SK-N-SH (cell line): ENCODE results near the gene CCNF. TPM values are rescaled to one million over a fixed set of nuclear protein-coding genes. Genes with fewer than 3 reads are reported as not detected.
A peak's percentile ranks its signal among the peaks of the same experiment; 100 is the strongest.

Source experiments
- CTCF ChIA-PET: fragments of 300-600, 350-600 bp; formaldehyde crosslinking; extraction: SDS; loops from one replicate; lab custom pipeline; 2021; lab: Yijun Ruan, JAX
- POLR2A ChIA-PET: fragments of 350-600 bp; sonication (Branson Sonifier 250); formaldehyde crosslinking; extraction: SDS; loops from one replicate; lab custom pipeline; 2020; ENCODE audit warnings: antibody characterized with exemption, inconsistent platforms; lab: Yijun Ruan, JAX
- DNase-seq: peaks from one replicate; pipeline ENCODE4 v3.0.0; 2012
- H2AFZ ChIP-seq: fragments of 200-600 bp; sonication (generic); 2 replicates; pipeline ENCODE4 v1.8.1; 2016; ENCODE audit warnings: antibody characterized with exemption, mild to moderate bottlenecking, low read depth
- H3F3A ChIP-seq: fragments of 200-600 bp; sonication (generic); replicated peaks from 2 replicates; pipeline ENCODE3; 2016; ENCODE audit warnings: antibody characterized with exemption, mild to moderate bottlenecking; ENCODE audit not compliant: insufficient read depth
- H3K27ac ChIP-seq, 2 experiments: fragments of 200-500 bp in 1 of 2; fragments of 200-600 bp in 1 of 2; sonication (Bioruptor generic) in 1 of 2; sonication (generic), shearing (Covaris generic) in 1 of 2; 2 replicates each; pipeline versions ENCODE4 v1.5.1 to v1.6.1; 2014 to 2016; ENCODE audit warnings: low read depth in 2 of 2, inconsistent platforms in 1 of 2, low read length in 1 of 2, mild to moderate bottlenecking in 1 of 2, mixed read lengths in 1 of 2
- H3K27me3 ChIP-seq: fragments of 200-600 bp; sonication (generic), shearing (Covaris generic); 2 replicates; pipeline ENCODE4 v1.6.1; 2016; ENCODE audit warnings: mixed run types; ENCODE audit not compliant: insufficient read depth
- H3K36me3 ChIP-seq, 2 experiments: fragments of 200-500 bp in 1 of 2; fragments of 200-600 bp in 1 of 2; sonication (Bioruptor generic) in 1 of 2; sonication (generic) in 1 of 2; replicated peaks in 1 of 2; 2 replicates each; pipeline versions ENCODE3 to v1.5.1; 2014 to 2016; ENCODE audit warnings: low read length in 1 of 2, mild to moderate bottlenecking in 1 of 2; ENCODE audit not compliant: insufficient read depth in 2 of 2, control insufficient read depth in 1 of 2
- H3K4me1 ChIP-seq, 2 experiments: fragments of 200-500 bp in 1 of 2; fragments of 200-600 bp in 1 of 2; sonication (Bioruptor generic) in 1 of 2; sonication (generic), shearing (Covaris generic) in 1 of 2; 2 replicates each; pipeline versions ENCODE4 v1.5.1 to v1.6.1; 2014 to 2016; ENCODE audit warnings: low read depth in 1 of 2, low read length in 1 of 2, mixed run types in 1 of 2; ENCODE audit not compliant: insufficient read depth in 2 of 2, control insufficient read depth in 1 of 2
- H3K4me2 ChIP-seq: fragments of 200-600 bp; sonication (generic), shearing (Covaris generic); 2 replicates; pipeline ENCODE4 v1.6.1; 2017; ENCODE audit warnings: mixed run types
- H3K4me3 ChIP-seq, 2 experiments: fragments of 200-500 bp in 1 of 2; fragments of 200-600 bp in 1 of 2; sonication (Bioruptor generic) in 1 of 2; sonication (generic), shearing (Covaris generic) in 1 of 2; 2 replicates each; pipeline versions ENCODE4 v1.5.1 to v1.8.1; 2014 to 2016; ENCODE audit warnings: low read depth in 2 of 2, inconsistent platforms in 1 of 2, low read length in 1 of 2, mild to moderate bottlenecking in 1 of 2, mixed read lengths in 1 of 2, moderate library complexity in 1 of 2
- H3K79me2 ChIP-seq: fragments of 200-600 bp; sonication (generic); 2 replicates; pipeline ENCODE4 v1.8.1; 2017; ENCODE audit warnings: mild to moderate bottlenecking; ENCODE audit not compliant: insufficient read depth
- H3K9ac ChIP-seq: fragments of 200-600 bp; sonication (generic); 2 replicates; pipeline ENCODE4 v1.6.1; 2017; ENCODE audit warnings: mixed run types
- H3K9me2 ChIP-seq: fragments of 200-600 bp; sonication (generic); 2 replicates; pipeline ENCODE4 v1.6.1; 2017; ENCODE audit warnings: mixed run types
- H3K9me3 ChIP-seq: fragments of 200-600 bp; sonication (generic); 2 replicates; pipeline ENCODE4 v1.6.1; 2017; ENCODE audit warnings: mixed run types, mild to moderate bottlenecking, moderate library complexity
- H4K20me1 ChIP-seq: fragments of 200-600 bp; sonication (generic); 2 replicates; pipeline ENCODE4 v1.6.1; 2017; ENCODE audit warnings: mild to moderate bottlenecking, mixed run types; ENCODE audit not compliant: insufficient read depth
- CHD2 ChIP-seq: fragments of 150-350 bp; IDR thresholded peaks from 2 replicates; pipeline ENCODE4 v1.6.1; 2018; ENCODE audit warnings: low read length; ENCODE audit not compliant: partially characterized antibody
- CTCF ChIP-seq: fragments of 200-600 bp; sonication (generic); IDR thresholded peaks from 2 replicates; pipeline ENCODE4 v1.6.1; 2017; ENCODE audit warnings: antibody characterized with exemption, mild to moderate bottlenecking, moderate library complexity
- ELF1 ChIP-seq: IDR thresholded peaks from 2 replicates; pipeline ENCODE4 v1.4.0; 2012
- FOXJ3 ChIP-seq: sonication (generic); formaldehyde crosslinking; IDR thresholded peaks from 2 replicates; pipeline ENCODE4 v1.5.1; 2020; ENCODE audit warnings: mild to moderate bottlenecking, missing genetic modification reagents
- GABPA ChIP-seq: IDR thresholded peaks from 2 replicates; pipeline ENCODE4 v1.4.0; 2012; ENCODE audit warnings: low read depth, mild to moderate bottlenecking
- JUND ChIP-seq: IDR thresholded peaks from 2 replicates; pipeline ENCODE4 v1.4.0; 2012
- MAX ChIP-seq: IDR thresholded peaks from 2 replicates; pipeline ENCODE4 v1.4.0; 2012; ENCODE audit warnings: low read depth
- MEF2A ChIP-seq: IDR thresholded peaks from 2 replicates; pipeline ENCODE4 v1.4.0; 2012; ENCODE audit warnings: low read depth, borderline replicate concordance
- MXI1 ChIP-seq: IDR thresholded peaks from 2 replicates; pipeline ENCODE4 v1.6.1; 2012; ENCODE audit warnings: mild to moderate bottlenecking, low read depth, low read length, improper control_type of control experiment
- NFIC ChIP-seq: IDR thresholded peaks from 2 replicates; pipeline ENCODE4 v1.4.0; 2012; ENCODE audit warnings: borderline replicate concordance
- NRF1 ChIP-seq: IDR thresholded peaks from 2 replicates; pipeline ENCODE4 v1.6.1; 2012; ENCODE audit warnings: low read depth, mild to moderate bottlenecking, low read length
- PBX3 ChIP-seq: IDR thresholded peaks from 2 replicates; pipeline ENCODE4; 2012
- POLR2AphosphoS5 ChIP-seq: IDR thresholded peaks from 2 replicates; pipeline ENCODE4 v1.6.1; 2012; ENCODE audit warnings: low read depth, low read length
- RAD21 ChIP-seq: IDR thresholded peaks from 2 replicates; pipeline ENCODE4 v1.6.1; 2012; ENCODE audit warnings: mild to moderate bottlenecking, low read length
- SIN3A ChIP-seq: IDR thresholded peaks from 2 replicates; pipeline ENCODE4 v1.6.1; 2012; ENCODE audit warnings: low read depth, mild to moderate bottlenecking, low read length, moderate library complexity, borderline replicate concordance
- SMC3 ChIP-seq: IDR thresholded peaks from 2 replicates; pipeline ENCODE4 v1.6.1; 2012; ENCODE audit warnings: low read depth, low read length, improper control_type of control experiment
- TAF1 ChIP-seq: IDR thresholded peaks from 2 replicates; pipeline ENCODE4 v1.6.1; 2012; ENCODE audit warnings: low read depth, mild to moderate bottlenecking, low read length, moderate library complexity, borderline replicate concordance
- TCF12 ChIP-seq: IDR thresholded peaks from 2 replicates; pipeline ENCODE4 v1.4.0; 2012
- WGBS: methylation state at CpG from one replicate; pipeline ENCODE4 v1.1.6; 2017; ENCODE audit warnings: low lambda C conversion rate; 5-methylcytosine and 5-hydroxymethylcytosine counted together
- polyA plus RNA-seq, 3 experiments: library from polyadenylated mRNA; depleted of rRNA; stranded (reverse); fragments of >200 nt; gene quantifications; 2 replicates each; pipeline ENCODE4 v1.2.3, GENCODE V29; 2012

CCNF gene
- polyA plus RNA-seq, 1 of the 3 experiments (the other 2 are of a cell fraction), result 4.6 TPM

- Histone ChIP-seq H3K79me2 (no peaks in the 10 kb centered on the region), H3K36me3 (no peaks in the 10 kb centered on the region), H3K27ac (peak overlapping the region in 1 of 2 experiments; percentile 36; a peak in 1 of 4 replicates), H3K27me3 (peaks cover 12% of the 10 kb centered on the region; the same call in 1 of the 2 replicates), H3K9me3 (no peaks in the 10 kb centered on the region), H3K4me3 (no peak overlapping the region), H3K4me1 (peaks cover 0 to 14% of the 10 kb centered on the region in 2 experiments; a peak in 2 of 4 replicates), H2AFZ (no peak overlapping the region), H3F3A (no peaks in the 10 kb centered on the region), H3K9ac (no peak overlapping the region), H4K20me1 (no peaks in the 10 kb centered on the region), H3K9me2 (no peaks in the 10 kb centered on the region), H3K4me2 (no peak overlapping the region)
- ChIA-PET POLR2A (no interaction called here), CTCF (interaction anchor here (1.2 to 3.6 kb wide), 3 partner anchors 22 to 52 kb away, joined by 3 to 13 read pairs (median 9); partner anchors contain the start of gene ABCA3)
- no peak for DNase-seq
- TF ChIP-seq TAF1 (no peak), PBX3 (no peak), TCF12 (no peak), JUND (no peak), SIN3A (no peak)
Measured at GRCh38 chr16:2392025-2392424, 37.2 kb upstream of the CCNF start.

GRCh38 chr16:2398520-2398919, 30.7 kb upstream of the CCNF start:
- H3K9me3 ChIP-seq, result no peaks in the 10 kb centered on the region
- no peak for DNase-seq
- ChIA-PET POLR2A (no interaction called here), CTCF (interaction anchor here (0.5 to 2.3 kb wide), 4 partner anchors 26 to 474 kb away, joined by 3 to 6 read pairs (median 3); partner anchors contain the start of gene ABCA3)
- H3K36me3 ChIP-seq, result no peaks in the 10 kb centered on the region
- no peak overlapping the region for H2AFZ ChIP-seq
- H4K20me1 ChIP-seq, result no peaks in the 10 kb centered on the region
- H3K4me2 ChIP-seq, result no peak overlapping the region
- no peaks in the 10 kb centered on the region for H3K9me2 ChIP-seq
- peaks cover 12% of the 10 kb centered on the region; the same call in 1 of the 2 replicates for H3K27me3 ChIP-seq
- H3K27ac ChIP-seq, result no peak overlapping the region
- H3K4me1 ChIP-seq, result peaks cover 0 to 12% of the 10 kb centered on the region in 2 experiments; a peak in 2 of 4 replicates
- H3K9ac ChIP-seq, result no peak overlapping the region
- no peak overlapping the region for H3K4me3 ChIP-seq
- H3K79me2 ChIP-seq, result no peaks in the 10 kb centered on the region
- TF ChIP-seq CHD2, result no peak
- TF ChIP-seq MXI1, result no peak
- no peak for TF ChIP-seq NRF1
- TF ChIP-seq GABPA, result no peak
- no peak for TF ChIP-seq SIN3A
- TF ChIP-seq ELF1, result no peak
- TF ChIP-seq CTCF, result no peak
- TF ChIP-seq NFIC, result no peak
- TF ChIP-seq FOXJ3 (CRISPR knock-in tag), result no peak
- no peak for TF ChIP-seq RAD21
- TF ChIP-seq JUND, result no peak
- no peak for TF ChIP-seq POLR2AphosphoS5
- TF ChIP-seq SMC3, result no peak
- TF ChIP-seq MEF2A, result no peak
- TF ChIP-seq MAX, result no peak
- H3F3A ChIP-seq, result no peaks in the 10 kb centered on the region
- 72% methylated on average over 5 of the region's 5 CpGs for WGBS
